ENCODE results near the gene TRIP10. TPM values are rescaled to one million over a fixed set of nuclear protein-coding genes. Genes with fewer than 3 reads are reported as not detected.
A peak's percentile ranks its signal among the peaks of the same experiment; 100 is the strongest.

Gene TRIP10
- polyA plus RNA-seq, 1 donor (not counting 4 experiments of a cell fraction or from before 2014, with no cell fraction given): 34.8 TPM

DNA sequence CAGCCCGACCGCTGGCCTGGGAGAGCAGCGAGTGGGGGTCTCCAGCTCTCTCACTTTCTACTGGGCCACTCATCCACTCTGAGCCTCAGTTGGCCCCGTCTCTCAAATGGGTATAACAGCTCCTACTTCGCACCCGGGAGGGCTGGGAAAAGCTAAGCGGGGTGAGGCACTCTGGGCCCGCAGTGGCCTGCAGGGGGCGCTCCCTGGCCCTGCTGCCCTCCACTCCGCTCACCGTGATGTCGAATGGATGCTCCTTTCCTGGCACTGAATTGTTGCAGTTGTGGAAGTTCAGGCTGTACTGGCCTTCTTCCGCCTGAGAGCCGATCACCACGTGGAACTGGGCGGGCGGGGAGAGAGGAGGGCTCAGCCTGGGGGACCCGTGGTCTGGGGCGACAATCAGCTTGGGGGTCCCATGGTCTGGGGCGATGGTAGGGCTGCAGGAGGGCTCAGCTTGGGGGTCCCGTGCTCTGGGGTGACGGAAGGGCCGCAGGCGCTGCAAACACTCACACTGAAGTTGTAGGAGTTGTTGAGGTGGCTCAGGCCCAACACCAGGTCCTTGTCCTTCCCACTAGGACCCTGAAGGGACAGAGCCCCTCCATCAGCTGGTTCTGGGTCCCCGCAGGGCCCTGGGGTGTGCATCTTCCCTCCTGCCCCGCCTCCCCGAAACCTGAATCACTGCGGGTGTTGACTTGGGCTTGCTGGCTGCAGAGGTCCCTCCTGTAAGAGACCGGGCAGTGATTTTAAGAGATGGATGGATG is 6.0 kb upstream of the TRIP10 start:
- H3K36me3 ChIP-seq (ENCODE audit: control insufficient read depth in 2 of 2, extremely low read depth in 1 of 2, insufficient read depth in 2 of 2, low read length in 2 of 2): peaks cover 8 to 25% of the 10 kb centered on the region in 2 experiments
- dilution Hi-C loops (cut with MboI; ENCODE audit: extremely low pct_ligation_motif_present, low sequenced_read_pairs): no loop called here
- no peak for DNase-seq (ENCODE audit: low read depth, low spot score)

DNA sequence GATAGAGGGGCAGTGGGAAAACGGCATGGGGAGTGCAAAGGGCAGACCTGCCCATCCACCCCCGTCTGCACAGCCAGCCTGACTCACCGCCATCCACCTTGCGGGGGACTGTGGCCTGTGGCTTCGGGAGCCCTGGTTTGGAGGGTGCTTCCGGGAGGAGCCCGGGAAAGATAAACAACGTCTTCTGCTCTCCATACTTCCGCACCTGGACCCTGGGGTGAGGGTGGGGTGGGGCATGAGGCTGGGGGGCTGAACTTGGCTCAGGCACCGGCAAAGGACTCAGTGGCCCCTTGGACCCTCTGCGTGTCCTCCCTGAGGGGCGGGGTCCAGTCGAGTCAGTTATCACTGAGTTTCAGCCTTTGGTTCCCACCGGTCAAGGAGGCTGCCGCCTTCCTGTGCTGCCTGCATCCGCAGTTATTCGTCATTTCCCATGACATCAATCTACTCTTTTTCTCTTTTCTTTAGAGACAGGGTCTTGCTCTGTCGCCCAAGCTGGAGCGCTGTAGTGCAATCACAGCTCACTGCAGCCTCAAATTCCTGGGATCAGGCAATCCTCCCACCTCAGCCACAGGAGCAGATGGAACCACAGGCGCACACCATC is 5.3 kb upstream of the TRIP10 start:
- DNase-seq (ENCODE audit: low read depth, low spot score) (no peak), FAIRE-seq (no peak)
- dilution Hi-C loops (cut with MboI; ENCODE audit: extremely low pct_ligation_motif_present, low sequenced_read_pairs): no loop called here
- Histone ChIP-seq H3K9ac (ENCODE audit: control insufficient read depth, extremely low read depth, insufficient read depth, low read length) (no peak overlapping the region), H3K79me2 (ENCODE audit: control insufficient read depth, insufficient read depth, low read length) (peaks cover 9% of the 10 kb centered on the region), H3K4me3 (ENCODE audit: control insufficient read depth in 2 of 3, extremely low read depth in 1 of 3, insufficient read depth in 2 of 3, low read depth in 1 of 3, low read length in 3 of 3) (no peak overlapping the region), H4K20me1 (ENCODE audit: control insufficient read depth, extremely low read depth, insufficient read depth, low read length) (no peaks in the 10 kb centered on the region), H3K9me1 (ENCODE audit: control insufficient read depth, extremely low read depth, insufficient read depth, low read length) (no peaks in the 10 kb centered on the region), H3K9me3 (ENCODE audit: control insufficient read depth, low read depth, low read length) (no peaks in the 10 kb centered on the region), H3K4me1 (ENCODE audit: control insufficient read depth, extremely low read depth, insufficient read depth, low read length) (peaks cover 25% of the 10 kb centered on the region), H3K27me3 (ENCODE audit: control insufficient read depth, extremely low read depth, insufficient read depth, low read length) (no peaks in the 10 kb centered on the region), H3K36me3 (ENCODE audit: control insufficient read depth in 2 of 2, extremely low read depth in 1 of 2, insufficient read depth in 2 of 2, low read length in 2 of 2) (peaks cover 8 to 25% of the 10 kb centered on the region in 2 experiments), H3K27ac (ENCODE audit: control insufficient read depth, insufficient read depth, low read length) (no peak overlapping the region), H2AFZ (ENCODE audit: control insufficient read depth, low read length) (no peak overlapping the region), H3K4me2 (ENCODE audit: control insufficient read depth, extremely low read depth, insufficient read depth, low read depth, low read length) (no peak overlapping the region)
- TF ChIP-seq, protein P1, sequence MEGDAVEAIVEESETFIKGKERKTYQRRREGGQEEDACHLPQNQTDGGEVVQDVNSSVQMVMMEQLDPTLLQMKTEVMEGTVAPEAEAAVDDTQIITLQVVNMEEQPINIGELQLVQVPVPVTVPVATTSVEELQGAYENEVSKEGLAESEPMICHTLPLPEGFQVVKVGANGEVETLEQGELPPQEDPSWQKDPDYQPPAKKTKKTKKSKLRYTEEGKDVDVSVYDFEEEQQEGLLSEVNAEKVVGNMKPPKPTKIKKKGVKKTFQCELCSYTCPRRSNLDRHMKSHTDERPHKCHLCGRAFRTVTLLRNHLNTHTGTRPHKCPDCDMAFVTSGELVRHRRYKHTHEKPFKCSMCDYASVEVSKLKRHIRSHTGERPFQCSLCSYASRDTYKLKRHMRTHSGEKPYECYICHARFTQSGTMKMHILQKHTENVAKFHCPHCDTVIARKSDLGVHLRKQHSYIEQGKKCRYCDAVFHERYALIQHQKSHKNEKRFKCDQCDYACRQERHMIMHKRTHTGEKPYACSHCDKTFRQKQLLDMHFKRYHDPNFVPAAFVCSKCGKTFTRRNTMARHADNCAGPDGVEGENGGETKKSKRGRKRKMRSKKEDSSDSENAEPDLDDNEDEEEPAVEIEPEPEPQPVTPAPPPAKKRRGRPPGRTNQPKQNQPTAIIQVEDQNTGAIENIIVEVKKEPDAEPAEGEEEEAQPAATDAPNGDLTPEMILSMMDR (optimal IDR thresholded peaks at IDR 0.05 in 1 of 3, IDR thresholded peaks at IDR 0.05 in 1 of 3, conservative IDR thresholded peaks at IDR 0.05 in 1 of 3; ENCODE audit: extremely low read depth in 1 of 3, insufficient read depth in 2 of 3, low read length in 3 of 3): no peak
- TF ChIP-seq EZH2 (IDR thresholded peaks at IDR 0.05; ENCODE audit: low read length): no peak

More for the DNA sequence above, 6.0 kb upstream of the TRIP10 start:
- no peak for FAIRE-seq
- Histone ChIP-seq H3K27ac (ENCODE audit: control insufficient read depth, insufficient read depth, low read length) (no peak overlapping the region), H2AFZ (ENCODE audit: control insufficient read depth, low read length) (no peak overlapping the region), H3K4me1 (ENCODE audit: control insufficient read depth, extremely low read depth, insufficient read depth, low read length) (peaks cover 18% of the 10 kb centered on the region), H3K4me2 (ENCODE audit: control insufficient read depth, extremely low read depth, insufficient read depth, low read depth, low read length) (no peak overlapping the region), H3K79me2 (ENCODE audit: control insufficient read depth, insufficient read depth, low read length) (peaks cover 9% of the 10 kb centered on the region), H3K4me3 (ENCODE audit: control insufficient read depth in 2 of 3, extremely low read depth in 1 of 3, insufficient read depth in 2 of 3, low read depth in 1 of 3, low read length in 3 of 3) (no peak overlapping the region), H3K9me1 (ENCODE audit: control insufficient read depth, extremely low read depth, insufficient read depth, low read length) (no peaks in the 10 kb centered on the region), H3K27me3 (ENCODE audit: control insufficient read depth, extremely low read depth, insufficient read depth, low read length) (no peaks in the 10 kb centered on the region), H3K9me3 (ENCODE audit: control insufficient read depth, low read depth, low read length) (no peaks in the 10 kb centered on the region), H3K9ac (ENCODE audit: control insufficient read depth, extremely low read depth, insufficient read depth, low read length) (no peak overlapping the region), H4K20me1 (ENCODE audit: control insufficient read depth, extremely low read depth, insufficient read depth, low read length) (no peaks in the 10 kb centered on the region)
- no peak for TF ChIP-seq EZH2 (IDR thresholded peaks at IDR 0.05; ENCODE audit: low read length)
- TF ChIP-seq, protein P1 (optimal IDR thresholded peaks at IDR 0.05 in 1 of 3, IDR thresholded peaks at IDR 0.05 in 1 of 3, conservative IDR thresholded peaks at IDR 0.05 in 1 of 3; ENCODE audit: extremely low read depth in 1 of 3, insufficient read depth in 2 of 3, low read length in 3 of 3): peak in 2 of 3 experiments; percentile 14 to 56
